Duodenal mucosa (tissue), 2 donors: Measurements from ENCODE around the gene GRAMD1B.

Experiments
- H3K27ac ChIP-seq: one replicate; pipeline ENCODE4 v1.7.0; 2013; ENCODE audit warnings: low read depth, low read length
- H3K27me3 ChIP-seq, 2 donors: one replicate each; pipeline ENCODE4 v1.7.0; 2013; ENCODE audit warnings: low read length in 2 of 2, control low read depth in 1 of 2; ENCODE audit not compliant: insufficient read depth in 2 of 2, control insufficient read depth in 1 of 2
- H3K36me3 ChIP-seq, 2 donors: one replicate each; pipeline ENCODE4 v1.7.0; 2013; ENCODE audit warnings: low read length in 2 of 2, control low read depth in 1 of 2; ENCODE audit not compliant: insufficient read depth in 2 of 2, control insufficient read depth in 1 of 2
- H3K4me1 ChIP-seq, 2 donors: one replicate each; pipeline ENCODE4 v1.7.0; 2013; ENCODE audit warnings: low read length in 2 of 2, control low read depth in 1 of 2; ENCODE audit not compliant: insufficient read depth in 2 of 2, control insufficient read depth in 1 of 2
- H3K4me3 ChIP-seq, 2 donors: one replicate each; pipeline ENCODE4 v1.7.0; 2013; ENCODE audit warnings: low read length in 2 of 2, low read depth in 1 of 2
- H3K9ac ChIP-seq, 2 donors: one replicate each; pipeline ENCODE4 v1.7.0; 2013; ENCODE audit warnings: low read length in 2 of 2, low read depth in 1 of 2
- H3K9me3 ChIP-seq, 2 donors: one replicate each; pipeline ENCODE4 v1.7.0; 2013; ENCODE audit warnings: low read length in 2 of 2, control low read depth in 1 of 2; ENCODE audit not compliant: control insufficient read depth in 1 of 2

GRAMD1B gene

DNA sequence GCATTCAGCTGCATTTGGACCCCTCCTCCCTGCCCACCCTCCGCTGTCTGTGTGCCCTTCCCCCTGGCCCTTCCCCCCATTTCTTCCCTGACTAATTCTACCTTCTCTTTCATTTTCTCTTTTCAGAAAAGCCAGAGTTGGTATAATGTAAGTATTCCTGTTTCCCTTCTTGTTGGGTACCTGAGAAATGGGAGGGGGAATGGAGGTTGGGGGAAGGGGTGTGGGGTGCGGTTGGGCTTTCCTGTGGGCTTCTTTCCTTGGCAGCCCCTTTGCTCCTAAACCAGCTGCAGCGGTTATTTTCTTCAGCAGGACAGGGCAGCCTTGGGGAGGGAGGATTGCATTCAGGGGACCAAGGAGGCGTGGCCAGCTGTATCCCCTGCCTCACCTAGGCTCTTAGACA is 154.1 kb downstream of the GRAMD1B start:
- no peaks in the 10 kb centered on the region for H3K27me3 ChIP-seq
- peaks cover 46 to 51% of the 10 kb centered on the region in 2 donors for H3K4me1 ChIP-seq
- H3K9ac ChIP-seq, result no peak overlapping the region
- no peak overlapping the region for H3K27ac ChIP-seq
- no peaks in the 10 kb centered on the region for H3K9me3 ChIP-seq
- H3K4me3 ChIP-seq, result no peak overlapping the region
- peaks cover 0 to 6% of the 10 kb centered on the region in 2 donors for H3K36me3 ChIP-seq

DNA sequence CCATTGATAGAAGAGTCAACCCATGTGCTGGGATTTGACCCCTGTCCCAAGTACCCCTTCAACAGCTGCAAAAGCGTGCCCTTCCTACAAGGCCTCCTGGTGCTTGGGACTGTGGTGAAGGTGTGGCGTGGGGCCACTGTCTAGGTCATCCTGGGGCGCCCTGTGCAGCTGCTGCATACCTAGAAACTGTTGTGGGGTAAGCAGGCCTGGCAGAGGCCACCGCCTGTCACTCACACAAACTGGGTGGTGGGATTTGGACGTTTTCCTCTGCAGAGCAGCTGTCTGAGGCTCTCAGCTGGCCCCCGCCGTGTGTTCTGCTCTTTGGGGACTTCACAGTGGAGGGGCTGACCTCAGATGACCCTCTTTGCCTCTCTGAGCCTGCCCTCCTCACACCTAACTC is 154.7 kb downstream of the GRAMD1B start:
- Histone ChIP-seq H3K27me3 (no peaks in the 10 kb centered on the region), H3K9ac (no peak overlapping the region), H3K27ac (no peak overlapping the region), H3K9me3 (no peaks in the 10 kb centered on the region), H3K36me3 (peaks cover 0 to 6% of the 10 kb centered on the region in 2 donors), H3K4me3 (no peak overlapping the region), H3K4me1 (peaks cover 49 to 54% of the 10 kb centered on the region in 2 donors)

DNA sequence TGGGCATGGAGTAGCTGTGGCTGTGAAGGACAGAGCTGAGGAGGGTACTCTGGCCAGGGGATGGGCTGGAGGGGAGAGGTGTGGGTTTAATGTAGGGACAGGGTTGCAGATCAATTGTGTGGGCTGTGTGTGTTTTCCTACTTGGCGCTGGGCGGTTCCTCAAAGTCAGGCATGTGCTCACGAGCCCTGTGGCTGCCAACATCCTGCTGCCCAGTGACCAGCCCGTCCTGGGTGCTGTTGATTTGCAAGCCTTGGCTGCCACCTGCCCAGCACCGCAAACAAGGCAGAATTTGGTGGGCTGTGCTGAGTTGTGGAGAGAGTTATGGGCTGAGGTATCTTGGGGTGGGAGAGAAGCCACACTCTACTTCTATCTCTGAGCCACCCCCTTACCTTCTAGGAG is 155.1 kb downstream of the GRAMD1B start:
- Histone ChIP-seq H3K27me3 (no peaks in the 10 kb centered on the region), H3K36me3 (peaks cover 0 to 6% of the 10 kb centered on the region in 2 donors), H3K4me1 (peaks cover 53 to 59% of the 10 kb centered on the region in 2 donors), H3K27ac (no peak overlapping the region), H3K9me3 (no peaks in the 10 kb centered on the region), H3K4me3 (no peak overlapping the region), H3K9ac (no peak overlapping the region)

DNA sequence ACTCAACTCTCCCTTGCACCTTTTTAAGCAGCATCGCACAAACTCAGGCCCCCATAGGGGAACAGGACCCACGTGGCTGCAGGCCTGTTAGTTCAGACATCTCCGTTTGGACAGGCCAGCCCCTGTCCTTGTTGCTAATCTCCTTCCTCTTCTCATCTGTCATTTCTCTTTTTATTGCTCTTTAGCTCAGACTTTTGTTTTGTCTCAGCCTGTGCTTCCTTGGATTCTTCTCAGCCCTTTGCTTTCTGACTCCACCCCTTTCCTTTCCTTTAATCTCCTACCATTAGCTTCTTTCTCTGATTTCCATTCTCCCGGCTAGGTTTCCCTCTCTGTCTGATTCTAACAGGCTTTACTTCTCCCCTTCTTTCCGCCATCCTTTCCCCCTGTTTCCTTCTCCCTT is 155.6 kb downstream of the GRAMD1B start:
- Histone ChIP-seq H3K4me1 (peaks cover 57 to 62% of the 10 kb centered on the region in 2 donors), H3K9me3 (no peaks in the 10 kb centered on the region), H3K9ac (no peak overlapping the region), H3K27me3 (no peaks in the 10 kb centered on the region), H3K4me3 (no peak overlapping the region), H3K36me3 (peaks cover 0 to 6% of the 10 kb centered on the region in 2 donors), H3K27ac (no peak overlapping the region)

DNA sequence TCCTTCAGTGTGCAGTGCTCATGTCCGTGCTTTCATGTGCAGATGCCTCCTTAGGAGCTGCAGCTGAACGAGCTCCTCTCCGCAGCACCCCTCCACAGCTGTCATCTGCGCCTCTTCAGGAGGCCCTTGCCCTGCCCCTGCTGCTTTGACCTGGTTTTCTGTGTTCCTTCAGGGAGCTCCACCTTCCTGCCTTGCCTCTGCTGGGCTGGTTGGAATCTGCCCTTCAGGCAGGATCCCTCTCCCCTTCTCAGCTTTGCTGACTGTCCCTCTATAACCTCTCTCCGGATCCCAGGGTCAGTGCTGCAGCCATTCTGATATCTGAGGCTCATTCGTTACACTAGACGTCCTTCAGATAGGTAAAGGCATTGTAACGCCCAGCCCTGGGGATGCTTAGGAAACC is 156.5 kb downstream of the GRAMD1B start:
- Histone ChIP-seq H3K9ac (peak overlapping the region in 1 of 2 donors; percentile 39), H3K4me3 (peak overlapping the region in 1 of 2 donors; percentile 41), H3K9me3 (no peaks in the 10 kb centered on the region), H3K36me3 (peaks cover 0 to 6% of the 10 kb centered on the region in 2 donors), H3K4me1 (peaks cover 55 to 57% of the 10 kb centered on the region in 2 donors), H3K27ac (no peak overlapping the region), H3K27me3 (no peaks in the 10 kb centered on the region)

DNA sequence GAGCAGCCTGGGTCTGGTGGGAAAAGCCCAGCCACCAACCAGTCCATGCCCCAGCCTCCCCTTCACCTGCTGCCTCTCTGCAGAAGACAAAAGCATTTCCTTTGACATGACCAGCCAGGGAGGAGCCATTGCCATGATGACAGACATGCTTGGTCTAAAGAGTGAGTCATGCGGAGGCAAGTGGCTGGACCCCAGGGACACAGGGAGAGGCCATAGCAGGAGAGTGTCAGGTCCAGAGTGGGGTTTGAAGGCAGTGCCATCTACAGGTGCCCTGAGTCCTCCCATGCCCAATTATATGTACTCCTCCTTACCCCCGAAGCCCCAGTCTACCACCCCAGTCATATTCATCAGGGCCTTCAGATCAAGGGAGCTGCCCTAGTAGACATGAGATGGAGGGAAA is 157.0 kb downstream of the GRAMD1B start:
- peak overlapping the region; percentile 59 to 74 for H3K9ac ChIP-seq
- H3K27me3 ChIP-seq, result no peaks in the 10 kb centered on the region
- peak overlapping the region; percentile 61 for H3K27ac ChIP-seq
- H3K9me3 ChIP-seq, result no peaks in the 10 kb centered on the region
- H3K4me1 ChIP-seq, result peaks cover 55 to 57% of the 10 kb centered on the region in 2 donors
- H3K4me3 ChIP-seq, result peak overlapping the region; percentile 40 to 41
- H3K36me3 ChIP-seq, result peaks cover 0 to 6% of the 10 kb centered on the region in 2 donors

DNA sequence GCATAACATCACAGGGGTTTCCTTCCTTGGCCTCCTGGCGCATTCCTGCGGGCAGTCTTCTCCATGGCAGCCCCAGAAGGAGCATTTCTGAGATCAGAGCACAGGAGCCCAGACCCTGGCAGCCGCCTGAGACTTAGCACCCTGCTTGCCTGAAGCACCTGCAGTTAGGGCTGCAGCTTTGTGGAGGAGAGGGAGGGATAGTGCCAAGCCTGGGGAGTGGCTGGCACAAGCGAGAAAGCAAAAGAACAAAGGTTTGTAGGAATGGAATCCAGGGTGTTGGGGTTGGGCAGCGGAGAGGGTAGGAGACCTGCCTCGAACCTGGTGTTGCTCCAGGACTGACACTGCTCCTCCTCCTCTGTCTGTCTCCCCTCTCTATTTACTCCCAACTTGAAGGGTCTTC is 157.5 kb downstream of the GRAMD1B start:
- Histone ChIP-seq H3K36me3 (peaks cover 0 to 6% of the 10 kb centered on the region in 2 donors), H3K27me3 (no peaks in the 10 kb centered on the region), H3K4me1 (peaks cover 57 to 59% of the 10 kb centered on the region in 2 donors), H3K27ac (peak overlapping the region; percentile 61), H3K9ac (peak overlapping the region; percentile 59 to 74), H3K4me3 (peak overlapping the region; percentile 40 to 41), H3K9me3 (no peaks in the 10 kb centered on the region)

DNA sequence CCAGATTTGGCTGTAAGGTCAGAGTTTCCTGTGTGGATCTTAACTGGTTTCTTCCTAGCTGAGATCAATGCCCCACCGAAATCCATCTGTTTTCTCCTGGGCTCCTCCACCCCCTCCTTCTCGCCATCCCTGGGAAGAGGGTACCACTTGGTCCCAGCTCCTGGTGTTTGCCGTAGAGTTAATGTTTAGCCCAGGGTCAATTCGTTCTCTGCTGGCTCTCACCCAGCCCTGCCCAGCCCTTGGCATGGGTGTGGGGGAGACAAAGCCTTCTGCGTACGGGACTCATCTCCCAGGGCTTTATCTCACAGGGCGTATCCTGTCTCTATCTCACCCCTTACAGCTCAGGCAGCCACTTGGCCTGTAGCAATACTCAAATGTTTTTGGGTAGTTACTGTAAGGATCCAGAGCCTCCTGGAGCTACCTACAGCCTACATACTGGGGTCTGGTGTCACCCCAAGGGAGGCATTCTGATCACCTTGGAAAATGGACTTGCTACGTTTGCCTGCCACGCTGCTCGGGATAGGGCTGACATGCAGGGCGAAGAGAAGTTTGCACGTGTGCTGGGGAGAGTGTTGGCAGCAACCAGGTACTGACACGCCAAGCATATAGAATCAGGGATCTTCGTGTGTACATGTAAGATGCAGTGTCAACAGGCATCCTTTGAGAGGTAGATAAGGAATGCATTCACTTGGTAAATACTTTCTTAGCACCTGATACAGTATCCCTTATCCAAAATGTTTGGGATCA is 158.2 kb downstream of the GRAMD1B start:
- Histone ChIP-seq H3K9ac (peak overlapping the region in 1 of 2 donors; percentile 50), H3K27ac (peak overlapping the region; percentile 61), H3K36me3 (peaks cover 0 to under 1% of the 10 kb centered on the region in 2 donors), H3K4me1 (peaks cover 57 to 61% of the 10 kb centered on the region in 2 donors), H3K27me3 (no peaks in the 10 kb centered on the region), H3K4me3 (peak overlapping the region; percentile 41), H3K9me3 (no peaks in the 10 kb centered on the region)

DNA sequence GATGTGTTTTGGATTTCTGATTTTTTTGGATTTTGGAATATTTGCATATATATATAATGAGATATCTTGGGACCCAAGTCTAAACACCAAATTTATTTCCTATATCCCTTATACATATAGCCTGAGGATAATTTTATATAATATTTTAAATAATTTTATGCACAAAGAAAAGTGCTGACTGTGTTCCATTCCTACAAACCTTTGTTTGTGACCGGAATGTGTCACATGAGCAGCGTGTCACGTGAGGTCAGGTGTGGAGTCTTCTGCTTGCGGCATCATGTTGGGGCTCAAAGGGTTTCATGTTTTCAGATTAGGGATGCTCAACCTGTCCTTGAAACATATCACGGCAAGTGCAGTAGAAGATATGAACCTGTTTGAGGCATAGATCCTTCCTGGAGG is 158.8 kb downstream of the GRAMD1B start:
- H3K9ac ChIP-seq, result no peak overlapping the region
- no peak overlapping the region for H3K27ac ChIP-seq
- no peak overlapping the region for H3K4me3 ChIP-seq
- H3K4me1 ChIP-seq, result peaks cover 57 to 61% of the 10 kb centered on the region in 2 donors
- H3K27me3 ChIP-seq, result no peaks in the 10 kb centered on the region
- peaks cover 0 to 5% of the 10 kb centered on the region in 2 donors for H3K36me3 ChIP-seq
- H3K9me3 ChIP-seq, result no peaks in the 10 kb centered on the region

DNA sequence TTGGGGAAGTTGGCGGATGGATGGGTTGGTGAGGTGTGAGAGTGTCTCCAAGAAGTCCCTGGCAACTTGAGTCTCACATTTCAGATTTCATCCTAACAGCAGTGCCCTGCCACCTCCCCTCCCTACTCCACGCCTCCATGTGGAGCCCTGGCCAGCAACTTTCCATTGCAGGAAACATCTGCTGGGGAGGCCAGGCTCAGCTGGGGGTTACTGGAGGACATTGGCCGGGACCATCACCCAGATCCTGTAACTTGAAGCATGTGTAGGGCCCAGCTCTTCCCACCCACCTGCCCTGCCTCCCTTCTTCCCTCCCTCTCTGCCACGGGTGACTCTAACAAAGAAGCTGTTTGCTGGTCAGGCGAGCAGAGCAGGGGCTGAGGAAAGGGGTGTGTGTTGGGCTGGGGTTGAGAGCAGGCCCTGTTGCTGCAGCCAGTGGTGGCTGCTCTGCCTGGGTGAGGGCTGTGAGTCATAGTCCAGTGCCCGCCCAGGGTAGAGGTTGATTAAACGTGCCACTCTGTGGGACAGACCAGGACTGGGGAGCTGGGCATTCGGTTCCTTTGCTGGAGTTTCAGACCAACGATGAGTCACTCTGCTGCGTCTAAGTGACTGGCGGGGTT is 160.3 kb downstream of the GRAMD1B start:
- Histone ChIP-seq H3K27ac (peak overlapping the region; percentile 78), H3K27me3 (no peaks in the 10 kb centered on the region), H3K4me1 (peaks cover 46 to 50% of the 10 kb centered on the region in 2 donors), H3K36me3 (peaks cover 12 to 15% of the 10 kb centered on the region in 2 donors), H3K4me3 (peak overlapping the region; percentile 83 to 92), H3K9me3 (no peaks in the 10 kb centered on the region), H3K9ac (peak overlapping the region; percentile 49 to 81)
